CD14-positive monocyte (primary cell): ENCODE measurements around the gene SLIT3. TPM values are rescaled to one million over a fixed set of nuclear protein-coding genes. Genes with fewer than 3 reads are reported as not detected.

Experiments used
- DNase-seq, 3 donors: peaks; one replicate each; pipeline ENCODE4 v3.0.0-alpha.2; 2011 to 2022
- H2AFZ ChIP-seq: 2 replicates; pipeline ENCODE4 v1.6.0; 2012; ENCODE audit warnings: mild to moderate bottlenecking, low read depth, low read length, inconsistent platforms; ENCODE audit not compliant: insufficient read depth, poor library complexity, severe bottlenecking
- H3K27ac ChIP-seq, 2 donors: 1 replicate in 1 of 2; 2 replicates in 1 of 2; pipeline ENCODE4 v1.5.1; 2012 to 2013; ENCODE audit warnings: low read length in 2 of 2, control low read depth in 1 of 2, inconsistent platforms in 1 of 2, low read depth in 1 of 2, mild to moderate bottlenecking in 1 of 2
- H3K27me3 ChIP-seq, 2 donors: one replicate each; pipeline versions ENCODE4 v1.6.0 to v1.6.1; 2011 to 2013; ENCODE audit warnings: low read length in 2 of 2; ENCODE audit not compliant: control insufficient read depth in 2 of 2, insufficient read depth in 2 of 2
- H3K36me3 ChIP-seq, 2 donors: replicated peaks in 1 of 2; 1 replicate in 1 of 2; 2 replicates in 1 of 2; pipeline versions ENCODE4 v1.5.1 to v1.6.1; 2012 to 2013; ENCODE audit warnings: low read length in 2 of 2, control low read depth in 1 of 2, inconsistent platforms in 1 of 2, mild to moderate bottlenecking in 1 of 2; ENCODE audit not compliant: insufficient read depth in 2 of 2, control insufficient read depth in 1 of 2
- H3K4me1 ChIP-seq, 2 donors: 1 replicate in 1 of 2; 2 replicates in 1 of 2; pipeline versions ENCODE4 v1.5.1 to v1.6.1; 2012 to 2013; ENCODE audit warnings: low read length in 2 of 2, control low read depth in 1 of 2, inconsistent platforms in 1 of 2, mild to moderate bottlenecking in 1 of 2, moderate library complexity in 1 of 2; ENCODE audit not compliant: insufficient read depth in 2 of 2, control insufficient read depth in 1 of 2
- H3K4me2 ChIP-seq: replicated peaks from 2 replicates; pipeline ENCODE3; 2012; ENCODE audit warnings: low read length, moderate library complexity, mild to moderate bottlenecking; ENCODE audit not compliant: poor library complexity, severe bottlenecking; ENCODE audit errors: extremely low read depth
- H3K4me3 ChIP-seq, 3 experiments: fragments of 200-600 bp in 1 of 3; sonication (generic) in 1 of 3; replicated peaks in 1 of 3; 1 replicate in 2 of 3; 2 replicates in 1 of 3; pipeline ENCODE4 v1.5.1; 2011 to 2013; ENCODE audit warnings: low read length in 3 of 3, mild to moderate bottlenecking in 3 of 3, control low read depth in 2 of 3, low read depth in 2 of 3, inconsistent platforms in 1 of 3, moderate library complexity in 1 of 3
- H3K79me2 ChIP-seq: 2 replicates; pipeline ENCODE4 v1.6.0; 2012; ENCODE audit warnings: mild to moderate bottlenecking, control low read depth, inconsistent platforms, low read length, moderate library complexity; ENCODE audit not compliant: insufficient read depth
- H3K9ac ChIP-seq: 2 replicates; pipeline ENCODE4 v1.6.0; 2017; ENCODE audit warnings: low read length, mild to moderate bottlenecking; ENCODE audit not compliant: insufficient read depth, poor library complexity, severe bottlenecking
- H3K9me3 ChIP-seq, 2 donors: replicated peaks in 1 of 2; 1 replicate in 1 of 2; 2 replicates in 1 of 2; pipeline versions ENCODE4 v1.5.1 to v1.6.1; 2012 to 2013; ENCODE audit warnings: low read length in 2 of 2, control low read depth in 1 of 2; ENCODE audit not compliant: control insufficient read depth in 1 of 2, insufficient read depth in 1 of 2
- H4K20me1 ChIP-seq: 2 replicates; pipeline ENCODE4 v1.6.0; 2012; ENCODE audit warnings: mild to moderate bottlenecking, low read length, control low read depth, moderate library complexity; ENCODE audit not compliant: insufficient read depth
- H3K27ac Mint-ChIP-seq, 7 donors: one replicate each; pipeline ENCODE4 v1.8.0; 2020; ENCODE audit warnings: mild to moderate bottlenecking in 7 of 7, mixed read lengths in 7 of 7, moderate library complexity in 6 of 7, inconsistent platforms in 2 of 7
- H3K27me3 Mint-ChIP-seq, 3 donors: one replicate each; pipeline ENCODE4 v1.8.0; 2021 to 2022; ENCODE audit warnings: low read depth in 3 of 3, mild to moderate bottlenecking in 3 of 3, mixed read lengths in 3 of 3, moderate library complexity in 3 of 3, inconsistent platforms in 1 of 3
- H3K36me3 Mint-ChIP-seq, 2 donors: one replicate each; pipeline ENCODE4 v1.8.0; 2020; ENCODE audit warnings: mixed read lengths in 2 of 2, inconsistent platforms in 1 of 2, mild to moderate bottlenecking in 1 of 2
- H3K4me1 Mint-ChIP-seq: one replicate; pipeline ENCODE4 v1.8.0; 2020; ENCODE audit warnings: mild to moderate bottlenecking, mixed read lengths
- H3K4me3 Mint-ChIP-seq, 2 donors: one replicate each; pipeline ENCODE4 v1.8.0; 2020; ENCODE audit warnings: mild to moderate bottlenecking in 2 of 2, mixed read lengths in 2 of 2, moderate library complexity in 1 of 2
- H3K9me3 Mint-ChIP-seq, 7 donors: one replicate each; pipeline ENCODE4 v1.8.0; 2020 to 2022; ENCODE audit warnings: mixed read lengths in 7 of 7, mild to moderate bottlenecking in 6 of 7, moderate library complexity in 6 of 7, inconsistent platforms in 2 of 7
- WGBS: methylation state at CpG from one replicate; pipeline ENCODE4 v1.1.5; 2013; ENCODE audit warnings: missing lambda C conversion rate; ENCODE audit not compliant: insufficient coverage; 5-methylcytosine and 5-hydroxymethylcytosine counted together
- intact Hi-C, 2 donors: fragments of 100-400 bp; cut with micrococcal nuclease; formaldehyde crosslinking; loops; one replicate each; pipeline versions ENCODE4 v1.15.0 to v1.15.1; 2023
- polyA plus RNA-seq, 3 donors: library from polyadenylated mRNA; depleted of rRNA in 1 of 3; unstranded in 2 of 3; stranded (reverse) in 1 of 3; fragments of 300-500 nt in 2 of 3; fragments of >200 nt in 1 of 3; fragmentation: Illumina TruSeq in 2 of 3; gene quantifications; 1 replicate in 2 of 3; 2 replicates in 1 of 3; pipeline ENCODE4 v1.2.3, GENCODE V29; 2012 to 2021
- TF ChIP-seq, protein P1 (sequence below): fragments of 200-600 bp; IDR thresholded peaks from one replicate; pipeline ENCODE4 v1.8.0; 2022; ENCODE audit warnings: antibody characterized with exemption, mild to moderate bottlenecking

The SLIT3 gene
- polyA plus RNA-seq, 3 donors, result not detected

DNA sequence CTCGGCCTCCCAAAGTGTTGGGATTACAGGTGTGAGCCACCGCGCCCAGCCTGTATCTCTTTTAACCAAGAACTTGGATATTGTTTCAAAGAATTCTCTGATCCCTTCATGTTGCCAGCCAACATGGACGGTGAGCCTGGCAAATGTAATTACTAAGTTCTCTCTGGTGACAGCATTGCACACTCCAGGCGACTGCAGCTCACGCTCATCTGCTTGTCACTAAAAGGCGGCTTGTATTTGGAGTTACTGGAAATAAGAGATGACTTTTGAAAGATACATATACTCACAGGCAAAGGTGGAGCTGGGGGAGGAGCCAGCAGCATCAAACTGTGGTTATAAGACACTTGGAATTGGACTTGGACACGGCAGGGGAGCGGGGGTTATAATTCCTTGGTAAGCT, 172.3 kb downstream of the SLIT3 start:
- H3K4me1 Mint-ChIP-seq, result no peaks in the 10 kb centered on the region
- H3K4me1 ChIP-seq, result no peaks in the 10 kb centered on the region
- H3K27me3 Mint-ChIP-seq, result peaks cover 0 to 2% (median 2%) of the 10 kb centered on the region in 3 donors
- no peaks in the 10 kb centered on the region for H3K36me3 Mint-ChIP-seq
- no peaks in the 10 kb centered on the region for H3K27me3 ChIP-seq
- H3K36me3 ChIP-seq, result no peaks in the 10 kb centered on the region
- H3K79me2 ChIP-seq, result no peaks in the 10 kb centered on the region
- H3K9me3 ChIP-seq, result no peaks in the 10 kb centered on the region
- WGBS, result 96% methylated on average over 6 of the region's 9 CpGs
- H3K27ac ChIP-seq, result no peak overlapping the region
- no peaks in the 10 kb centered on the region for H3K9me3 Mint-ChIP-seq
- no peak overlapping the region for H3K4me3 ChIP-seq
- TF ChIP-seq, protein P1, sequence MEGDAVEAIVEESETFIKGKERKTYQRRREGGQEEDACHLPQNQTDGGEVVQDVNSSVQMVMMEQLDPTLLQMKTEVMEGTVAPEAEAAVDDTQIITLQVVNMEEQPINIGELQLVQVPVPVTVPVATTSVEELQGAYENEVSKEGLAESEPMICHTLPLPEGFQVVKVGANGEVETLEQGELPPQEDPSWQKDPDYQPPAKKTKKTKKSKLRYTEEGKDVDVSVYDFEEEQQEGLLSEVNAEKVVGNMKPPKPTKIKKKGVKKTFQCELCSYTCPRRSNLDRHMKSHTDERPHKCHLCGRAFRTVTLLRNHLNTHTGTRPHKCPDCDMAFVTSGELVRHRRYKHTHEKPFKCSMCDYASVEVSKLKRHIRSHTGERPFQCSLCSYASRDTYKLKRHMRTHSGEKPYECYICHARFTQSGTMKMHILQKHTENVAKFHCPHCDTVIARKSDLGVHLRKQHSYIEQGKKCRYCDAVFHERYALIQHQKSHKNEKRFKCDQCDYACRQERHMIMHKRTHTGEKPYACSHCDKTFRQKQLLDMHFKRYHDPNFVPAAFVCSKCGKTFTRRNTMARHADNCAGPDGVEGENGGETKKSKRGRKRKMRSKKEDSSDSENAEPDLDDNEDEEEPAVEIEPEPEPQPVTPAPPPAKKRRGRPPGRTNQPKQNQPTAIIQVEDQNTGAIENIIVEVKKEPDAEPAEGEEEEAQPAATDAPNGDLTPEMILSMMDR, result no peak
- no peak overlapping the region for H3K9ac ChIP-seq
- H3K4me2 ChIP-seq, result no peak overlapping the region
- peak overlapping the region in 1 of 7 donors; percentile 32 for H3K27ac Mint-ChIP-seq
- no peaks in the 10 kb centered on the region for H4K20me1 ChIP-seq
- H2AFZ ChIP-seq, result no peak overlapping the region
- DNase-seq, result no peak
- no peak overlapping the region for H3K4me3 Mint-ChIP-seq
- intact Hi-C loops, result no loop called here

DNA sequence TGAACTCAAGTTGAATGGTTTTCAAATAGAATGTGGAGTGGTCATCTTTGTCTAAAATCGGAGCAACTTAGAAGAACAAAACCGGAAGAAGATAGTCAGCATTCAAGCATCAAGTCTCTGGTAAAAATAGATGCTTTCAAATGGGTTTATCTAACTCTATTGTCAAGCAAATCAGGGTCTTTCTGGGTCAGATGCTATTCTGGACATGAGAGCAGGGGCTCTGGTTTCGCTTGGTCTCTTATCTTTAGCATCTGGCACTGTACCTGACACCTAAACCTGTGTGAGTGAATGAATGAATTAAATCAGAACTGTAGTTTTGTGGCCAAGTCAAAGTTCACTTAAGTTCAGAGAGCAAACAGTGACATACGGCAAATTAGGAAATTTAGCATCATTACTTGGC, 173.5 kb downstream of the SLIT3 start:
- Mint-ChIP-seq H3K4me3 (no peak overlapping the region), H3K9me3 (no peaks in the 10 kb centered on the region)
- 82% methylated on average over 2 of the region's 4 CpGs for WGBS

More for the DNA sequence above, 173.5 kb downstream of the SLIT3 start:
- Histone ChIP-seq H4K20me1 (no peaks in the 10 kb centered on the region), H3K4me3 (no peak overlapping the region), H2AFZ (no peak overlapping the region), H3K9ac (no peak overlapping the region), H3K36me3 (no peaks in the 10 kb centered on the region), H3K27ac (no peak overlapping the region), H3K79me2 (no peaks in the 10 kb centered on the region), H3K4me2 (no peak overlapping the region), H3K4me1 (no peaks in the 10 kb centered on the region), H3K27me3 (no peaks in the 10 kb centered on the region), H3K9me3 (no peaks in the 10 kb centered on the region)
- H3K4me1 Mint-ChIP-seq, result no peaks in the 10 kb centered on the region
- H3K27me3 Mint-ChIP-seq, result peaks cover 0 to 2% (median 0%) of the 10 kb centered on the region in 3 donors
- TF ChIP-seq, protein P1, result no peak
- H3K27ac Mint-ChIP-seq, result no peak overlapping the region
- no peak for DNase-seq
- intact Hi-C loops, result no loop called here
- no peaks in the 10 kb centered on the region for H3K36me3 Mint-ChIP-seq
